Activated CD4-positive, alpha-beta T cell treated with anti-CD3 and anti-CD28 coated beads, Interleukin-2, amount 50 U/mL, for 4 hours (primary cell): ENCODE data around the gene ZNF581.

Source experiments
- DNase-seq, 2 experiments: peaks; one replicate each; pipeline ENCODE4 v3.0.0-alpha.2; 2020

ZNF581 gene

GRCh38 chr19:55669418-55670279 is 26.2 kb downstream of the ZNF581 start:
- no peak for DNase-seq

GRCh38 chr19:55670280-55671053 is 27.0 kb downstream of the ZNF581 start:
- DNase-seq: no peak

- no peak for DNase-seq
Observed at GRCh38 chr19:55671054-55671378, 27.6 kb downstream of the ZNF581 start.

GRCh38 chr19:55672418-55672817 is 29.0 kb downstream of the ZNF581 start:
- no peak for DNase-seq

GRCh38 chr19:55673465-55673864 is 30.0 kb downstream of the ZNF581 start:
- no peak for DNase-seq

- no peak for DNase-seq
Observed at GRCh38 chr19:55673889-55674288, 30.4 kb downstream of the ZNF581 start.

GRCh38 chr19:55674459-55674840 is 31.0 kb downstream of the ZNF581 start:
- no peak for DNase-seq

GRCh38 chr19:55674841-55675660 is 31.6 kb downstream of the ZNF581 start, which contains the start of gene EPN1:
Gene EPN1 (plus strand): TSS chr19:55675226. CDS start chr19:55678628, 3,402 bp downstream.
- peak; percentile 96 to 97 for DNase-seq

GRCh38 chr19:55675661-55676354 is 32.4 kb downstream of the ZNF581 start:
- DNase-seq: no peak

GRCh38 chr19:55676383-55676782 is 32.9 kb downstream of the ZNF581 start:
- DNase-seq: no peak

- DNase-seq: no peak
Observed at GRCh38 chr19:55676889-55677505, 33.5 kb downstream of the ZNF581 start.

- DNase-seq: no peak
Observed at GRCh38 chr19:55677572-55678028, 34.2 kb downstream of the ZNF581 start.

- DNase-seq: no peak
Observed at GRCh38 chr19:55678121-55678671, 34.7 kb downstream of the ZNF581 start.

- DNase-seq: no peak
Observed at GRCh38 chr19:55679343-55680257, 36.2 kb downstream of the ZNF581 start.

GRCh38 chr19:55680339-55681130 is 37.1 kb downstream of the ZNF581 start:
- no peak for DNase-seq

GRCh38 chr19:55681131-55682092 is 38.0 kb downstream of the ZNF581 start:
- DNase-seq: no peak

GRCh38 chr19:55683449-55684261 is 40.2 kb downstream of the ZNF581 start:
- no peak for DNase-seq
